SH-SY5Y (cell line): ENCODE results near the gene CYGB.

ENCODE experiments used
- GATA2 ChIP-seq: IDR thresholded peaks from 2 replicates; pipeline ENCODE4 v1.6.1; 2011; ENCODE audit warnings: mild to moderate bottlenecking, low read depth, low read length
- GATA3 ChIP-seq: IDR thresholded peaks from 2 replicates; pipeline ENCODE4 v1.6.1; 2011; ENCODE audit warnings: low read depth, mild to moderate bottlenecking, low read length, moderate library complexity

GRCh38 chr17:76556765-76557367, 19.4 kb upstream of the CYGB start:
- TF ChIP-seq GATA2: no peak
- TF ChIP-seq GATA3: no peak
